ENCODE data around the gene TTPAL.

DNA sequence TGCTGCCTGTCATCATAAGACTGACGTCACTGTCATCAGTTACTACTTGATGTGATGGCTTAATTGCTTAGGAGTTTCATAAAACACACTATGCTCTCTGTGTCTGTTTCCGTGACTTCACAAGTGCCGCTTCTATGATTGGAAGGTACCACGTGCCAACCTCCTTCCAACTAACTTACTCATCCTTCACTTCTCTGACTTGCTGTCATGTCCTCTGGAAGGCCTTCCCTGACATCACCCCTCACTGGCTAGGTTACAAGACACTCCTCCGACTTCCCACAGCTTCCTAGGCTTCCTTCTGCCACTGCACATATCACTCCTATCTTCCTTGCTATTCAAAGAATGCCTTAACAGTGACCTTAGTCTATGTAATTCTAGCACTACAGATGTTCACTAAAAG is 25.8 kb downstream of the TTPAL start:
- TF ChIP-seq, protein P1, sequence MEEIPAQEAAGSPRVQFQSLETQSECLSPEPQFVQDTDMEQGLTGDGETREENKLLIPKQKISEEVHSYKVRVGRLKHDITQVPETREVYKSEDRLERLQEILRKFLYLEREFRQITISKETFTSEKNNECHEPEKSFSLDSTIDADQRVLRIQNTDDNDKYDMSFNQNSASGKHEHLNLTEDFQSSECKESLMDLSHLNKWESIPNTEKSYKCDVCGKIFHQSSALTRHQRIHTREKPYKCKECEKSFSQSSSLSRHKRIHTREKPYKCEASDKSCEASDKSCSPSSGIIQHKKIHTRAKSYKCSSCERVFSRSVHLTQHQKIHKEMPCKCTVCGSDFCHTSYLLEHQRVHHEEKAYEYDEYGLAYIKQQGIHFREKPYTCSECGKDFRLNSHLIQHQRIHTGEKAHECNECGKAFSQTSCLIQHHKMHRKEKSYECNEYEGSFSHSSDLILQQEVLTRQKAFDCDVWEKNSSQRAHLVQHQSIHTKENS (CRISPR knock-in tag; IDR thresholded peaks at IDR 0.05), result no peak
- TF ChIP-seq MYC (IDR thresholded peaks at IDR 0.05; ENCODE audit: low read depth, low read length) (no peak), MYC (CRISPR knock-in tag; IDR thresholded peaks at IDR 0.05; ENCODE audit: borderline replicate concordance, low read depth) (no peak)

All from K562 (cell line).